Coronary artery (tissue), 2 donors: Measurements from ENCODE around the gene HOATZ.

Experiments used
- DNase-seq: peaks from one replicate; pipeline ENCODE4 v3.0.0-alpha.2; 2017; ENCODE audit warnings: low spot score
- H3K27ac ChIP-seq, 2 donors: fragments of 200-600 bp; sonication (generic); one replicate each; pipeline ENCODE4 v1.5.1; 2016 to 2019
- H3K4me3 ChIP-seq: fragments of 200-600 bp; sonication (generic); 2 replicates; pipeline ENCODE4 v1.5.1; 2016; ENCODE audit warnings: mild to moderate bottlenecking, moderate library complexity
- TF ChIP-seq, protein P1 (sequence below): fragments of 200-600 bp; sonication (generic); IDR thresholded peaks from one replicate; pipeline ENCODE4 v1.5.1; 2019; ENCODE audit warnings: antibody characterized with exemption

HOATZ gene

DNA sequence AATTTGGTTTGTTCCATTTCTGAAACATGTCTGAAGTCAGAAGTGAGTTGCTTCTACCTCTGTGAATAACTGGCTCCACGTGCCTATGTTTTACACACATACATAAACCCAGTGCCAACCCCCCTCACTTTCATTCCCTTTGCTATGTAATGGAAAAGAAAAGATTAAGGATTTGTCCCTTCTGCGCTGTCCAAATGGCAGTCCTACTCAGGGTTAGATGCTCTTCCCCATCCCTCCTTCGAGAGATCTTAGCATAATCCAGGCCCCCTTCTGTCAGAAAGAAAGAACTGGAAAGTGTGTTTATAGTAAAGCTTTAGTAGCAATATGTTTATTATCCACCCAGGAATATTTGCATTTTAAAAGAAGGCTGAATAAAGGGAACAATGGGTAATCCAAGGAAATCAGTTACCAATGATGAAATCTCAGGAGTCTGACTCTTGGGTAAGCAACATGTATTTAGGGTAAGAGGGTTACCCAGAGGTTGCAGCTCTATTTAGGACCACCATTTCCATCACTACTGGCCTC is 22.8 kb downstream of the HOATZ start:
- no peak overlapping the region for H3K4me3 ChIP-seq
- no peak overlapping the region for H3K27ac ChIP-seq
- no peak for DNase-seq
- TF ChIP-seq, protein P1, sequence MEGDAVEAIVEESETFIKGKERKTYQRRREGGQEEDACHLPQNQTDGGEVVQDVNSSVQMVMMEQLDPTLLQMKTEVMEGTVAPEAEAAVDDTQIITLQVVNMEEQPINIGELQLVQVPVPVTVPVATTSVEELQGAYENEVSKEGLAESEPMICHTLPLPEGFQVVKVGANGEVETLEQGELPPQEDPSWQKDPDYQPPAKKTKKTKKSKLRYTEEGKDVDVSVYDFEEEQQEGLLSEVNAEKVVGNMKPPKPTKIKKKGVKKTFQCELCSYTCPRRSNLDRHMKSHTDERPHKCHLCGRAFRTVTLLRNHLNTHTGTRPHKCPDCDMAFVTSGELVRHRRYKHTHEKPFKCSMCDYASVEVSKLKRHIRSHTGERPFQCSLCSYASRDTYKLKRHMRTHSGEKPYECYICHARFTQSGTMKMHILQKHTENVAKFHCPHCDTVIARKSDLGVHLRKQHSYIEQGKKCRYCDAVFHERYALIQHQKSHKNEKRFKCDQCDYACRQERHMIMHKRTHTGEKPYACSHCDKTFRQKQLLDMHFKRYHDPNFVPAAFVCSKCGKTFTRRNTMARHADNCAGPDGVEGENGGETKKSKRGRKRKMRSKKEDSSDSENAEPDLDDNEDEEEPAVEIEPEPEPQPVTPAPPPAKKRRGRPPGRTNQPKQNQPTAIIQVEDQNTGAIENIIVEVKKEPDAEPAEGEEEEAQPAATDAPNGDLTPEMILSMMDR, result no peak

DNA sequence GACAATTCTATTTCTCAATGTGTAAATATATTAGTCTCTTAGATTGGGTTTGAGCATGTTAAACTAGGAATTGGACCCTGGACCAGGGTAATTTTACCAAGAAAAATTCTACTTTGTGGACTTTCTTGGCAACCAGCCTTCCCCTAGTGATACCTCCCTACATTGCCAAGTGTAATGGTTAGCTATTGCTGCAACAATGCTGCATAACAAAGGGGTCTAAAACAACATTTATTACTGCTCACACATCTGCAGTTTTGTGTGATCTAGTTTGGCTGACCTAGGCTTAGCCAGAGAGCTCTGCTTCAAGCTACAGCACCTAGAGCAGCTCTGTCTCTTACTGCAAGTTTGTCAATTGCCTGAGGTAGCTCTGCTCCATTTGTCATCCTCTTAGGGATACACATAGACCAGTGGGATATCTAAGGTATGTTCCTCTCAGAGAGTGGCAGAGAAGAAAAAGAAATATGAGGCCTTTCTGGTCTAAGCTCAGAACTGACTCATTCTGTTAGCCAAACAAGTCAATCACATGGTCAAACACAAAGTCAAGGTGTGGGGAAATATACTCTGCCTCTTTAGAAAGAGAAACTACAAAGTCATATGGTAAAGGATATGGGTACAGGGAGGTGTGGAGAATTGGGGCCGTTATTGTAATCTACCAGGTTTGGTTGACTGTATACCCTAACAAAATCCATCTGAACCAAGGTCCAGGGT is 24.0 kb downstream of the HOATZ start:
- TF ChIP-seq, protein P1, result no peak
- no peak for DNase-seq
- no peak overlapping the region for H3K4me3 ChIP-seq
- H3K27ac ChIP-seq, result no peak overlapping the region

DNA sequence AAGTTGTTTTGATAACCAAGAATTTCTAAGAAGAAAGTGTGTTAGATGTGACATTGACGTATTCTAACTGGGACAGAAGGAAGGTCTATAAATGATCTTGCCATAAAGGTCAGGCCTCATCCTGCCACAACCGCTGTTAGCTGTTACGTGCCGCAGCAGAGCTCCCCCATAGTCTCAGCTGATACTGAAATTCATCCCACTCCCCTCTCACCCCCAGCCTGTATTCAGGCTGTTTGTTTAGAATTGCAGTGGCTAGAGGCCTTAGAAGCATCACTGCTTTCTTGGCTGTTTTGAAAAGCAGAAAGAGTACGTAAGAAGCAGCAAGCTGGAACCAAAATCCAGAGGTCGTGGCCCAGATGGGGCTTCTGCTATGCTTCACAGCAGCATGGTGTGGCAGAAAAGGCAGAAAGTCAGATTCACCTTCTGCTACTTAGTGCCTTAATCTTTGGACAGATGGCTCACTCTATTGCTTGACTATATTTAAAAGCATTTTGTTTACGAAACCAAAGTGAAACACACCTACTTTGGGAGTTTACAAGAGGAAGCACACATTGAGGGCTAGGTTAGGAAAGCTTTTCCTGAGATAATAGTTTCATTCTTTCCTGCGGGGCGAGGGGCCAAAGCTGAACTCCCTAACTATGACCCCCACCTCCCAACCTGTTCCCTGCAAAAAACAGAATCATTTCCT is 25.0 kb downstream of the HOATZ start:
- no peak for DNase-seq
- H3K27ac ChIP-seq, result no peak overlapping the region
- peak overlapping the region; percentile 82 for H3K4me3 ChIP-seq
- TF ChIP-seq, protein P1, result no peak

DNA sequence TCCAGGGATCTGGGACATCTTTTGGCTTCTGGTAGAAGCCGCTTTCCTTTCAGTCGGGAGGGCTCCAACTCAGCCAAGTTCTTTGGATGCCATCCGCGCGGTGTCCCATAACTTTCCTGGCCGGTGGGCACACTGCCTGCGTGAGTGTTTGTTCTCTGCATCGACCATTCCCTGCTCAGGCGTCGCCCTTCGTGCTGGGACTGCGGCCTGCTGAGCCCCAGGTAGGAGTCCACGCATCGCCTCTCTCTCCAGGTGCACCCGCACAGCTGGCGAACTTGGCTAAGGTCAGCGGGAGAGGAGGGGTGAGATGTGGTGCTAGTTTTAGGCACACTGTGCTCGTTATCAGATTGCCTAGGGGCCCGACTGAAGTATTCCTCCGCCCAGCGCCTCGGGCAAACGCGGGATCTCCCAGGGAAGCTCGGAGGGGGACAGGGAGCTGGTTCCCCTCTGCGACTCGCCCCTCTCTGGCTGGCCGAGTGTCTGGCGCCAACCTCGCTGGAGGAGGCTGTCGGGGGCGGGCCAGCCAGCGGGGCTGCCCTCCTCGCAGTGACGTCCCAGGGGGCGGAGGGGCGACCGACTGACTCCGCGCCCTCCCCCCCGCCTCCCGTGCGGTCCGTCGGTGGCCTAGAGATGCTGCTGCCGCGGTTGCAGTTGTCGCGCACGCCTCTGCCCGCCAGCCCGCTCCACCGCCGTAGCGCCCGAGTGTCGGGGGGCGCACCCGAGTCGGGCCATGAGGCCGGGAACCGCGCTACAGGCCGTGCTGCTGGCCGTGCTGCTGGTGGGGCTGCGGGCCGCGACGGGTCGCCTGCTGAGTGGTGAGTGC is 25.7 kb downstream of the HOATZ start, which contains the start of gene LAYN:
Gene LAYN, plus strand, starts transcription at position 607 of the 823 bp plus-strand sequence. Its CDS starts 124 bp downstream, at position 731.
- TF ChIP-seq, protein P1, result no peak
- peak within 1 kb of the TSS; percentile 68 to 82 for H3K27ac ChIP-seq

DNA sequence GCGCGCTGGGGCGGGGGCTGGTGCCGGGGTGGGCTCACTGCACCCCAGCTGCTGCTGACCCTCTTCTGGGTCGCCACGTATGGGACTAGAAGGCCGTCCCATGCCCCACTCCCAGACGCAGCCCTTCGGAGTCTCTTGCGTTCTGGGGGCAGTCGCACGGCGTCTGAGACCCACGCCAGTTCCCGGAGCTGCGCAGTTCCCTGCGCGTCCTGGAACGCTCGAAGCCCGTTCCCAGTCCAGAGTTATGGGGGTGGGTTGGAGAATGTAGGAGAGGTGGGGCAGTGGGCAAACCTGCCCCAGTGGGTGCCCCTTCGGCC is 26.3 kb downstream of the HOATZ start:
- TF ChIP-seq, protein P1, result no peak
- Histone ChIP-seq H3K27ac (peak overlapping the region; percentile 68 to 82), H3K4me3 (peak overlapping the region; percentile 82)
- DNase-seq, result no peak

More for the DNA sequence above, 25.7 kb downstream of the HOATZ start, which contains the start of gene LAYN:
- H3K4me3 ChIP-seq, result peak within 1 kb of the TSS; percentile 82
- DNase-seq, result no peak

DNA sequence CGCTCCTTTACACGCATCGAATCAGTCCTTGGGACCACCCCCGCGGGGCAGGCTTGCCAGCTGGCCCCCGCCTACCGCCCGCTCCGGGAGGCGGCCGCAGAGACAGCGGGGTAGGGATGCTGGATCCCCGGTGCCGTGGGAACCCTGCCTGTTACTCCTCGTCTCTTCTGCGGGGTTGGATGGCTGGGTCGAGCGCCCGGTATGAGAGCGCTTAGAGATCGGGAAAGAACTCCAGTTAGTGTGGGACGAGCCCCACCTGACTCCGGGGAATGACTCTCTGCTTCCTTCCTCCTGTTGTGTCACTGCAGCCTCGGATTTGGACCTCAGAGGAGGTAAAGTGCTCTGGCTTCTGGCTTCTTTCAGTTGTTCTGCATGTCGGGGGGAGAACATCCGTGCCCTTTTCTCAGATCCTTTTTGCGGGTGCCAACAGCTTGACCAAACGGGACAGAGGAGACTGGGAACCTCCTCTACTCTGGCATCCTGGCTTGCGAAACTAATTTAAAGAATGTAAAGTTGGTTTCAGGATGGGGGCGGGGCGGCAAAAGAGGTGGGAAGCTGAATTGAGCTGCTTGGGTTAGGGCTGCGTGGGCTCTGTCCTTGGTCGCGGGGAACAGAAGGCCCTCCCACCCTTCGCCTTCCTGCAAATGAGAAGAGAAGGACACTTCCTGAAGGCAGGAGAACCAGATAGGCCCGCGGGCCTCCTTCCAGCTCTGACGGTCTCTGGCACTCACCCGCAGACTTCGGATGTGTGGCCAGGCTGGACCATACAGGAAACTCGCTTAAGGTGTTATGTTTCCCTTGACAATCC is 26.9 kb downstream of the HOATZ start:
- DNase-seq, result peak; percentile 77
- H3K4me3 ChIP-seq, result peak overlapping the region; percentile 82
- TF ChIP-seq, protein P1, result no peak
- peak overlapping the region; percentile 68 to 82 for H3K27ac ChIP-seq
